Measurements from ENCODE around the gene OR13C2. TPM values are rescaled to one million over a fixed set of nuclear protein-coding genes. Genes with fewer than 3 reads are reported as not detected.
A peak's percentile ranks its signal among the peaks of the same experiment; 100 is the strongest.
"Not testable (repeated sequence)": the region's sequence is repeated elsewhere in the genome, so short reads cannot be mapped to it uniquely, and the experiment has no call there.

The OR13C2 gene, protein sequence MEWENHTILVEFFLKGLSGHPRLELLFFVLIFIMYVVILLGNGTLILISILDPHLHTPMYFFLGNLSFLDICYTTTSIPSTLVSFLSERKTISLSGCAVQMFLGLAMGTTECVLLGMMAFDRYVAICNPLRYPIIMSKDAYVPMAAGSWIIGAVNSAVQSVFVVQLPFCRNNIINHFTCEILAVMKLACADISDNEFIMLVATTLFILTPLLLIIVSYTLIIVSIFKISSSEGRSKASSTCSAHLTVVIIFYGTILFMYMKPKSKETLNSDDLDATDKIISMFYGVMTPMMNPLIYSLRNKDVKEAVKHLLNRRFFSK
- not detected in 2 replicates for total RNA-seq (2022)
- not detected for Bru-seq, nascent RNA
- not detected for BruChase-seq, experiment 1, labeled RNA remaining after a 2-hour chase
- BruChase-seq, experiment 2, labeled RNA remaining after a 6-hour chase = percentile 6 among the genes with signal in this experiment
- long read RNA-seq = 0 reads

DNA sequence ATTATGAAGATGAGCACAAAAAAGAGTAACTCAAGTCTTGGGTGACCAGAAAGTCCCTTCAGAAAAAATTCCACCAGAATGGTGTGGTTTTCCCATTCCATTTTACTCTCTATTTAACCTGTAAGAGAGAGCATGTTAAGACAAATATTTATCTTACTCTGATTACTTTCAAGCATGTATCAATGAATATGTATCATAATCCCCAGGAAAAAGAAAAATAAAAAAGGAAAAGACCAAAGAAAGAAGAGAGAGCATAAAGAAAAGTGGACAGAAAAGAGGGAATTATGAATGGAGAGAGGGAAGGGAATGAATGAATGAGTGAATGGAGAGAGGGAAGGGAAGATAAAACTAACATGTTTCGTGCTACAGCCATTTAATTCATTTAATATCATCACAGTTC lies at the start of gene OR13C2:
Gene OR13C2, minus strand, starts transcription at position 101 of the 400 bp plus-strand sequence. Its CDS starts 0 bp downstream, at position 101.
- H3K4me1 Mint-ChIP-seq (ENCODE audit: low read depth, unreplicated experiment); DNase-seq; H3K36me3 Mint-ChIP-seq (ENCODE audit: insufficient read depth, unreplicated experiment); H3K4me3 Mint-ChIP-seq (ENCODE audit: unreplicated experiment); H3K4me1 ChIP-seq; POLR2A ChIA-PET; BruUV-seq (replicated peaks); H3K4me3 ChIP-seq (ENCODE audit: low read depth, low read length); H3K27me3 ChIP-seq (replicated peaks; ENCODE audit: control insufficient read depth, insufficient read depth, low read length); H3K27ac Mint-ChIP-seq (ENCODE audit: unreplicated experiment); H3K9me3 ChIP-seq; H3K9me3 Mint-ChIP-seq (ENCODE audit: unreplicated experiment); intact Hi-C loops (cut with micrococcal nuclease; ENCODE audit: unreplicated experiment); CTCF ChIA-PET; H3K27me3 Mint-ChIP-seq (ENCODE audit: insufficient read depth, unreplicated experiment); H3K36me3 ChIP-seq (ENCODE audit: control insufficient read depth, insufficient read depth, low read length): not testable (repeated sequence)

DNA sequence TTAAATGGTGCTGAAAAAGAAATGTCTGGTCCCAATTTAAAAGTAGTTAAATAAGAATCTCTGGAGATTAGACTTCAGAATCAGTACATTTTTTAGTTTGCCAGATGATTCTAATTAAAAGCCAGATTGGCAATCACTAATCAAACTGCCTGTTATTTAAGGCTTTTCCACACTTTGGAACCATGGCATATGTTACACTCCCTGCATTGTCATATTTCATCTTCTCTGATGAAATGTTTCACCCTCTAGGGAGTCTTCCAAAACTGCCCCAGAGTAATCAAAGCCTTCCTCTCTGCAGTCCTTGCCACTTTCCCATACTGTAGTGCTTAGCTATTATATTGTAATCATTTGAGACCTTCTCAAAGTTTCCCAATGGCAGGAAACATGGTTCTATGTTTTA lies 30.0 kb upstream of the OR13C2 start:
- Histone ChIP-seq H3K4me1 (no peaks in the 10 kb centered on the region), H3K36me3 (ENCODE audit: control insufficient read depth, insufficient read depth, low read length) (no peaks in the 10 kb centered on the region), H3K9me3 (peaks cover 3% of the 10 kb centered on the region; the same call in 1 of the 2 replicates), H3K4me3 (ENCODE audit: low read depth, low read length) (no peak overlapping the region), H3K27me3 (replicated peaks; ENCODE audit: control insufficient read depth, insufficient read depth, low read length) (no peaks in the 10 kb centered on the region)
- DNase-seq = no peak
- Mint-ChIP-seq H3K4me3 (ENCODE audit: unreplicated experiment) (no peak overlapping the region), H3K27ac (ENCODE audit: unreplicated experiment) (no peak overlapping the region), H3K27me3 (ENCODE audit: insufficient read depth, unreplicated experiment) (peaks cover 5% of the 10 kb centered on the region), H3K36me3 (ENCODE audit: insufficient read depth, unreplicated experiment) (no peaks in the 10 kb centered on the region), H3K4me1 (ENCODE audit: low read depth, unreplicated experiment) (no peaks in the 10 kb centered on the region), H3K9me3 (ENCODE audit: unreplicated experiment) (no peaks in the 10 kb centered on the region)
- intact Hi-C loops (cut with micrococcal nuclease; ENCODE audit: unreplicated experiment) = no loop called here
- TF ChIP-seq, protein P1, sequence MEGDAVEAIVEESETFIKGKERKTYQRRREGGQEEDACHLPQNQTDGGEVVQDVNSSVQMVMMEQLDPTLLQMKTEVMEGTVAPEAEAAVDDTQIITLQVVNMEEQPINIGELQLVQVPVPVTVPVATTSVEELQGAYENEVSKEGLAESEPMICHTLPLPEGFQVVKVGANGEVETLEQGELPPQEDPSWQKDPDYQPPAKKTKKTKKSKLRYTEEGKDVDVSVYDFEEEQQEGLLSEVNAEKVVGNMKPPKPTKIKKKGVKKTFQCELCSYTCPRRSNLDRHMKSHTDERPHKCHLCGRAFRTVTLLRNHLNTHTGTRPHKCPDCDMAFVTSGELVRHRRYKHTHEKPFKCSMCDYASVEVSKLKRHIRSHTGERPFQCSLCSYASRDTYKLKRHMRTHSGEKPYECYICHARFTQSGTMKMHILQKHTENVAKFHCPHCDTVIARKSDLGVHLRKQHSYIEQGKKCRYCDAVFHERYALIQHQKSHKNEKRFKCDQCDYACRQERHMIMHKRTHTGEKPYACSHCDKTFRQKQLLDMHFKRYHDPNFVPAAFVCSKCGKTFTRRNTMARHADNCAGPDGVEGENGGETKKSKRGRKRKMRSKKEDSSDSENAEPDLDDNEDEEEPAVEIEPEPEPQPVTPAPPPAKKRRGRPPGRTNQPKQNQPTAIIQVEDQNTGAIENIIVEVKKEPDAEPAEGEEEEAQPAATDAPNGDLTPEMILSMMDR (IDR thresholded peaks at IDR 0.05; ENCODE audit: insufficient read depth in 1 of 2, low read depth in 1 of 2, low read length in 1 of 2, severe bottlenecking in 1 of 2, unreplicated experiment in 1 of 2) = no peak
- ChIA-PET CTCF (no interaction called here), POLR2A (no interaction called here)
- BruUV-seq (replicated peaks) = no TSS peak

DNA sequence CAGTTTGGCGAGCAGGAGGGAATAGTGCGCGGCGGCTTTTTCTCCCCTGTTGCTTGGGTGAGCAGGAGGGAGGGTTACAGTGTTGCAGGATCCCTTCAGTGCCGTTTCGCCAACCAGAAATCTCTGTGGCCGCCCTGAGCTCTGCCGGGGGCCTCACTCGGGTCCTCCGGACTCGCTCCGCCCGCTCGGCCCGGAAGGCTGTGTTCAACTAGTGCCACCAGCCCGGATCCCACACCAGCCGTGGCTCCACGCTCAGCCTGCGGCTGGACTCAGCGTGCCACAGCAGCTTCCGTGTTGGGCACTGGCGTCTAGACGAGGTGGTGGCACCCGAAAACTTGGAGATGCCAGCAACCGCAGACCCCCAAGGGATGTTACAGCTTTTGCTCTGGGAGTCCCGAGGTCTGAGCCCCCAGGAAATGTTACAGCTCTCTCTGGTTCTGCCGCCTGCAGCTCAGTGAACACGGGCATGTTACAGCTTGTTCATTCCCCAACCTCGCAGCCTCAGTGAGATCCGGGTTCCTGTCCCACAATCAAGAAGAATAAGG lies 28.6 kb upstream of the OR13C2 start:
- ChIA-PET POLR2A (no interaction called here), CTCF (no interaction called here)
- DNase-seq = no peak
- intact Hi-C loops (cut with micrococcal nuclease; ENCODE audit: unreplicated experiment) = no loop called here
- Mint-ChIP-seq H3K4me1 (ENCODE audit: low read depth, unreplicated experiment) (no peaks in the 10 kb centered on the region), H3K36me3 (ENCODE audit: insufficient read depth, unreplicated experiment) (no peaks in the 10 kb centered on the region), H3K4me3 (ENCODE audit: unreplicated experiment) (no peak overlapping the region), H3K27ac (ENCODE audit: unreplicated experiment) (no peak overlapping the region), H3K9me3 (ENCODE audit: unreplicated experiment) (no peaks in the 10 kb centered on the region), H3K27me3 (ENCODE audit: insufficient read depth, unreplicated experiment) (peaks cover 9% of the 10 kb centered on the region)
- BruUV-seq (replicated peaks) = no TSS peak
- no peaks in the 10 kb centered on the region for H3K27me3 ChIP-seq (replicated peaks; ENCODE audit: control insufficient read depth, insufficient read depth, low read length)
- H3K4me3 ChIP-seq (ENCODE audit: low read depth, low read length) = no peak overlapping the region
- no peaks in the 10 kb centered on the region for H3K9me3 ChIP-seq
- no peaks in the 10 kb centered on the region for H3K36me3 ChIP-seq (ENCODE audit: control insufficient read depth, insufficient read depth, low read length)
- TF ChIP-seq, protein P1 (IDR thresholded peaks at IDR 0.05; ENCODE audit: insufficient read depth in 1 of 2, low read depth in 1 of 2, low read length in 1 of 2, severe bottlenecking in 1 of 2, unreplicated experiment in 1 of 2) = no peak
- H3K4me1 ChIP-seq = no peaks in the 10 kb centered on the region

DNA sequence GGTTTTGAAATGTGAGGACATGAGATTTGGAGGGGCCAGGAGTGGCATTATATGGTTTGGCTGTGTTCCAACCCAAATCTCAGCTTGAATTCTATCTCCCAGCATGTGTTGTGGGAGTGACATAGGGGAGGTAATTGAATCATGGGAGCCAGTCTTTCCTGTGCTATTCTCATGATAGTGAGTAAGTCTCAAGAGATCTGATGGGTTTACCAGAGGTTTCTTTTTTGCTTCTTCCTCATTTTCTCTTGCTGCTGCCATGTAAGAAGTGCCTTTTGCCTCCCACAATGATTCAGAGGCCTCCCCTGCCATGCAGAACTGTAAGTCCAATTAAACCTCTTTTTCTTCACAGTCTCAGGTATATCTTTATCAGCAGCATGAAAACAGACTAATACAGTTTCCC lies 20.5 kb upstream of the OR13C2 start:
- BruUV-seq (replicated peaks); H3K36me3 Mint-ChIP-seq (ENCODE audit: insufficient read depth, unreplicated experiment); intact Hi-C loops (cut with micrococcal nuclease; ENCODE audit: unreplicated experiment); H3K4me3 ChIP-seq (ENCODE audit: low read depth, low read length); POLR2A ChIA-PET; H3K4me1 Mint-ChIP-seq (ENCODE audit: low read depth, unreplicated experiment); CTCF ChIA-PET; H3K27me3 Mint-ChIP-seq (ENCODE audit: insufficient read depth, unreplicated experiment); DNase-seq; H3K4me1 ChIP-seq; H3K9me3 ChIP-seq; H3K4me3 Mint-ChIP-seq (ENCODE audit: unreplicated experiment); H3K27me3 ChIP-seq (replicated peaks; ENCODE audit: control insufficient read depth, insufficient read depth, low read length); H3K36me3 ChIP-seq (ENCODE audit: control insufficient read depth, insufficient read depth, low read length); H3K9me3 Mint-ChIP-seq (ENCODE audit: unreplicated experiment); H3K27ac Mint-ChIP-seq (ENCODE audit: unreplicated experiment): not testable (repeated sequence)
